Activated T-helper 1 cell treated with Interleukin-2 at 50 U/mL for 16 hours (primary cell): ENCODE results near the gene AHNAK.

Source experiments
- DNase-seq: peaks from one replicate; pipeline ENCODE4 v3.0.0-alpha.2; 2020; ENCODE audit warnings: low read depth

AHNAK gene

GRCh38 chr11:62494246-62494645 is 52.4 kb downstream of the AHNAK start:
- DNase-seq, result no peak

GRCh38 chr11:62493801-62494200 is 52.8 kb downstream of the AHNAK start:
- no peak for DNase-seq

GRCh38 chr11:62492586-62492985 is 54.0 kb downstream of the AHNAK start:
- no peak for DNase-seq

- DNase-seq, result no peak
These were observed 54.9 kb downstream of the AHNAK start for GRCh38 chr11:62491571-62492329.

GRCh38 chr11:62489204-62489603 is 57.4 kb downstream of the AHNAK start:
- no peak for DNase-seq

GRCh38 chr11:62487738-62488551 is 58.7 kb downstream of the AHNAK start:
- DNase-seq, result no peak

- DNase-seq, result no peak
These were observed 59.5 kb downstream of the AHNAK start for GRCh38 chr11:62487136-62487535.

GRCh38 chr11:62484352-62484751 is 62.3 kb downstream of the AHNAK start:
- DNase-seq, result no peak

GRCh38 chr11:62482753-62483152 is 63.9 kb downstream of the AHNAK start:
- DNase-seq, result no peak

- DNase-seq, result no peak
These were observed 66.9 kb downstream of the AHNAK start for GRCh38 chr11:62479631-62480201.

GRCh38 chr11:62477927-62478326 is 68.7 kb downstream of the AHNAK start:
- DNase-seq, result no peak

- no peak for DNase-seq
These were observed 74.3 kb downstream of the AHNAK start for GRCh38 chr11:62472063-62472884.

GRCh38 chr11:62471603-62472002 is 75.0 kb downstream of the AHNAK start:
- DNase-seq, result no peak

GRCh38 chr11:62468577-62468976 is 78.0 kb downstream of the AHNAK start:
- DNase-seq, result no peak

- DNase-seq, result no peak
These were observed 80.2 kb downstream of the AHNAK start for GRCh38 chr11:62466444-62466843.

GRCh38 chr11:62464655-62465054 is 82.0 kb downstream of the AHNAK start:
- DNase-seq, result no peak

GRCh38 chr11:62463121-62463542 is 83.5 kb downstream of the AHNAK start:
- DNase-seq, result no peak

GRCh38 chr11:62462508-62462892 is 84.1 kb downstream of the AHNAK start:
- DNase-seq, result no peak

GRCh38 chr11:62461740-62462507 is 84.7 kb downstream of the AHNAK start:
- no peak for DNase-seq

- DNase-seq, result no peak
These were observed 87.5 kb downstream of the AHNAK start for GRCh38 chr11:62459080-62459479.
